ENCODE data around the gene GLCCI1.

DNA sequence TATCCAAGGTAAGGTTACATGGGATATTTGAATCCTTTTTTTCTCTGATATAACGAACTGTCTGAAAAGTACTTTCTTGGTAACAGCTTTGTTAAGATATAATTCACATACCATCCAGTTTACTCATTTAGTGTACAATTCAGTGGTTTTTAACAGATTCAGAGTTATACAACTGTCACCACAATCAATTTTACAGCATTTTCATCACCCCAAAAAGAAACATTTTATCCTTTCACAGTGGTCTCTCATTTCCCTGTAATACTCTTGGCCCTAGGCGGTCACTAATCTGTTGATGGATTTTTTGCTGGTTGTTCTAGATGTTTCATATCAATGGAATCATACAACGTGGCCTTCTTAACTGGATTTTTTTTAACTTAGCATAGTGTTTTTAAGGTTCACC lies 91.6 kb downstream of the GLCCI1 start:
- TF ChIP-seq POLR2A (IDR thresholded peaks at IDR 0.05): no peak
- TF ChIP-seq, protein P1, sequence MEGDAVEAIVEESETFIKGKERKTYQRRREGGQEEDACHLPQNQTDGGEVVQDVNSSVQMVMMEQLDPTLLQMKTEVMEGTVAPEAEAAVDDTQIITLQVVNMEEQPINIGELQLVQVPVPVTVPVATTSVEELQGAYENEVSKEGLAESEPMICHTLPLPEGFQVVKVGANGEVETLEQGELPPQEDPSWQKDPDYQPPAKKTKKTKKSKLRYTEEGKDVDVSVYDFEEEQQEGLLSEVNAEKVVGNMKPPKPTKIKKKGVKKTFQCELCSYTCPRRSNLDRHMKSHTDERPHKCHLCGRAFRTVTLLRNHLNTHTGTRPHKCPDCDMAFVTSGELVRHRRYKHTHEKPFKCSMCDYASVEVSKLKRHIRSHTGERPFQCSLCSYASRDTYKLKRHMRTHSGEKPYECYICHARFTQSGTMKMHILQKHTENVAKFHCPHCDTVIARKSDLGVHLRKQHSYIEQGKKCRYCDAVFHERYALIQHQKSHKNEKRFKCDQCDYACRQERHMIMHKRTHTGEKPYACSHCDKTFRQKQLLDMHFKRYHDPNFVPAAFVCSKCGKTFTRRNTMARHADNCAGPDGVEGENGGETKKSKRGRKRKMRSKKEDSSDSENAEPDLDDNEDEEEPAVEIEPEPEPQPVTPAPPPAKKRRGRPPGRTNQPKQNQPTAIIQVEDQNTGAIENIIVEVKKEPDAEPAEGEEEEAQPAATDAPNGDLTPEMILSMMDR (IDR thresholded peaks at IDR 0.05): no peak

Data from lower leg skin (tissue), 3 donors.